HCT116 (cell line): ENCODE measurements around the gene GRK1. TPM values are rescaled to one million over a fixed set of nuclear protein-coding genes. Genes with fewer than 3 reads are reported as not detected.

Experiments used
- ATAC-seq: fragments of 200-7000 bp; cut with Tn5 transposase; 2 replicates; pipeline ENCODE4 v1.9.1; 2020; ENCODE audit warnings: mild to moderate bottlenecking, moderate library complexity
- BruUV-seq: library from RNA; stranded (reverse); fragments of 400-500 nt; replicated peaks from 2 replicates; lab custom pipeline; 2021; lab: Mats Ljungman, UMichigan
- CTCF ChIA-PET: fragments of 300-600 bp; sonication (Branson Sonifier 250); formaldehyde crosslinking; loops from one replicate; lab custom pipeline; 2021; ENCODE audit warnings: antibody characterized with exemption; lab: Charles Lee
- POLR2A ChIA-PET: fragments of 300-600, 350-600 bp; sonication (Branson Sonifier 250); formaldehyde crosslinking; loops from one replicate; lab custom pipeline; 2021; ENCODE audit warnings: antibody characterized with exemption; lab: Charles Lee
- RAD21 ChIA-PET, 2 experiments: fragments of 300-600 bp; sonication (Branson Sonifier 250); formaldehyde crosslinking; loops; one replicate each; lab custom pipeline; 2023; ENCODE audit warnings: low total read pairs in 2 of 2; ENCODE audit not compliant: uncharacterized antibody in 2 of 2, unreplicated experiment in 2 of 2, low non-redundant PET in 1 of 2; lab: Charles Lee
- DNase-seq: peaks from one replicate; pipeline ENCODE4 v3.0.0-alpha.2; 2010; ENCODE audit warnings: low read depth, low spot score
- H2AFZ ChIP-seq: fragments of 200-600 bp; shearing (Covaris generic), sonication (generic); 2 replicates; pipeline ENCODE4 v1.6.1; 2017; ENCODE audit warnings: low read depth, mixed run types, mixed read lengths, antibody characterized with exemption, low read length; ENCODE audit not compliant: poor library complexity, severe bottlenecking
- H3K27ac ChIP-seq: 2 replicates; pipeline ENCODE4 v1.5.1; 2012; ENCODE audit warnings: low read depth, low read length
- H3K27me3 ChIP-seq: fragments of 200-600 bp; sonication (generic); 2 replicates; pipeline ENCODE4 v1.6.1; 2016; ENCODE audit warnings: mixed run types, low read length, mixed read lengths; ENCODE audit not compliant: insufficient read depth
- H3K36me3 ChIP-seq, 2 experiments: fragments of 200-500 bp in 1 of 2; fragments of 200-600 bp in 1 of 2; sonication (Bioruptor generic) in 1 of 2; sonication (generic) in 1 of 2; 2 replicates each; pipeline versions ENCODE4 v1.5.1 to v1.6.1; 2014 to 2016; ENCODE audit warnings: low read length in 2 of 2, inconsistent platforms in 1 of 2, mixed read lengths in 1 of 2, mixed run types in 1 of 2; ENCODE audit not compliant: insufficient read depth in 2 of 2, control insufficient read depth in 1 of 2
- H3K4me1 ChIP-seq, 2 experiments: fragments of 200-600 bp in 1 of 2; sonication (generic) in 1 of 2; 2 replicates each; pipeline versions ENCODE4 v1.5.1 to v1.6.1; 2012 to 2017; ENCODE audit warnings: low read length in 2 of 2, inconsistent platforms in 1 of 2, mild to moderate bottlenecking in 1 of 2, mixed read lengths in 1 of 2, mixed run types in 1 of 2, moderate library complexity in 1 of 2; ENCODE audit not compliant: insufficient read depth in 2 of 2, control insufficient read depth in 1 of 2
- H3K4me2 ChIP-seq: fragments of 200-600 bp; sonication (generic); 2 replicates; pipeline ENCODE4 v1.6.1; 2017; ENCODE audit warnings: mixed run types, low read length, mixed read lengths
- H3K4me3 ChIP-seq, 2 experiments: fragments of 200-600 bp in 1 of 2; sonication (generic) in 1 of 2; replicated peaks in 1 of 2; 2 replicates each; pipeline ENCODE4 v1.5.1; 2011 to 2016; ENCODE audit warnings: low read length in 2 of 2, control low read depth in 1 of 2, low read depth in 1 of 2, mild to moderate bottlenecking in 1 of 2, mixed read lengths in 1 of 2, mixed run types in 1 of 2
- H3K79me2 ChIP-seq: fragments of 200-600 bp; sonication (generic); 2 replicates; pipeline ENCODE4 v1.6.1; 2017; ENCODE audit warnings: mild to moderate bottlenecking, mixed run types, low read length, moderate library complexity, mixed read lengths; ENCODE audit not compliant: insufficient read depth
- H3K9ac ChIP-seq: fragments of 200-600 bp; sonication (generic); 2 replicates; pipeline ENCODE4 v1.6.1; 2016; ENCODE audit warnings: low read length, mixed read lengths
- H3K9me2 ChIP-seq: fragments of 200-600 bp; sonication (generic), shearing (Covaris generic); 2 replicates; pipeline ENCODE4 v1.6.1; 2017; ENCODE audit warnings: mixed run types, mild to moderate bottlenecking, moderate library complexity; ENCODE audit not compliant: insufficient read depth
- H3K9me3 ChIP-seq, 2 experiments: fragments of 200-500 bp in 1 of 2; fragments of 200-600 bp in 1 of 2; sonication (Bioruptor generic) in 1 of 2; sonication (generic) in 1 of 2; 2 replicates each; pipeline ENCODE4 v1.6.1; 2014 to 2017; ENCODE audit warnings: low read length in 2 of 2, mixed read lengths in 2 of 2, inconsistent platforms in 1 of 2, low read depth in 1 of 2, mild to moderate bottlenecking in 1 of 2, mixed run types in 1 of 2, moderate library complexity in 1 of 2; ENCODE audit not compliant: control insufficient read depth in 1 of 2, insufficient read depth in 1 of 2
- H4K20me1 ChIP-seq: fragments of 200-600 bp; sonication (generic), shearing (Covaris generic); 2 replicates; pipeline ENCODE4 v1.6.1; 2017; ENCODE audit warnings: mixed run types, mild to moderate bottlenecking, moderate library complexity; ENCODE audit not compliant: insufficient read depth
- CBX3 ChIP-seq: IDR thresholded peaks from 2 replicates; pipeline ENCODE4 v1.6.1; 2012; ENCODE audit warnings: low read depth
- CEBPB ChIP-seq: IDR thresholded peaks from 2 replicates; pipeline ENCODE4 v1.6.1; 2012; ENCODE audit warnings: low read depth
- EGR1 ChIP-seq: IDR thresholded peaks from 2 replicates; pipeline ENCODE4 v1.6.1; 2012; ENCODE audit warnings: low read depth
- ELF1 ChIP-seq: IDR thresholded peaks from 2 replicates; pipeline ENCODE4 v1.6.1; 2012; ENCODE audit warnings: low read depth, borderline replicate concordance
- EZH2phosphoT487 ChIP-seq: fragments of 200-600 bp; IDR thresholded peaks from 2 replicates; pipeline ENCODE4 v1.6.1; 2018; ENCODE audit warnings: antibody characterized with exemption, borderline replicate concordance
- FOSL1 ChIP-seq: IDR thresholded peaks from 2 replicates; pipeline ENCODE4 v1.6.1; 2012; ENCODE audit warnings: low read depth
- JUND ChIP-seq: IDR thresholded peaks from 2 replicates; pipeline ENCODE4 v1.6.1; 2012
- MAX ChIP-seq: IDR thresholded peaks from 2 replicates; pipeline ENCODE4 v1.6.1; 2012
- POLR2A ChIP-seq: IDR thresholded peaks from 2 replicates; pipeline ENCODE4 v1.7.0; 2011; ENCODE audit warnings: borderline replicate concordance; ENCODE audit not compliant: insufficient read depth, insufficient read length; ENCODE audit errors: extremely low read depth
- RAD21 ChIP-seq: IDR thresholded peaks from 2 replicates; pipeline ENCODE4 v1.6.1; 2012; ENCODE audit warnings: low read depth, mild to moderate bottlenecking
- SIN3A ChIP-seq: IDR thresholded peaks from 2 replicates; pipeline ENCODE4 v1.6.1; 2012; ENCODE audit warnings: low read depth
- SP1 ChIP-seq: IDR thresholded peaks from 2 replicates; pipeline ENCODE4 v1.6.1; 2012; ENCODE audit warnings: low read depth
- SRF ChIP-seq: IDR thresholded peaks from 2 replicates; pipeline ENCODE4 v1.6.1; 2012; ENCODE audit warnings: low read depth
- TCF7L2 ChIP-seq: IDR thresholded peaks from 2 replicates; pipeline ENCODE4 v1.7.0; 2011; ENCODE audit warnings: borderline replicate concordance, inconsistent platforms; ENCODE audit not compliant: insufficient read depth, insufficient read length; ENCODE audit errors: extremely low read depth
- YY1 ChIP-seq: IDR thresholded peaks from 2 replicates; pipeline ENCODE4 v1.6.1; 2011; ENCODE audit warnings: low read length, low read depth, moderate library complexity, mild to moderate bottlenecking; ENCODE audit not compliant: insufficient replicate concordance; ENCODE audit errors: extremely low read depth
- ZBTB33 ChIP-seq: IDR thresholded peaks from 2 replicates; pipeline ENCODE4 v1.6.1; 2011; ENCODE audit warnings: mild to moderate bottlenecking, low read length, moderate library complexity; ENCODE audit not compliant: insufficient replicate concordance; ENCODE audit errors: extremely low read depth
- ZFX ChIP-seq: fragments of 450-650 bp; IDR thresholded peaks from 2 replicates; pipeline ENCODE4 v1.6.1; 2017
- ZNF274 ChIP-seq: fragments of 200-500 bp; sonication (Bioruptor generic); IDR thresholded peaks from 2 replicates; pipeline ENCODE4 v1.6.1; 2014; ENCODE audit warnings: mild to moderate bottlenecking, low read depth, low read length, inconsistent platforms
- intact Hi-C: fragments of 100-400 bp; cut with micrococcal nuclease; formaldehyde crosslinking; loops from 2 replicates; pipeline ENCODE4 v1.10.0; 2022
- total RNA-seq: library from RNA; stranded (reverse); gene quantifications from one replicate; pipeline ENCODE4 v1.2.1, GENCODE V29; 2021; ENCODE audit not compliant: unreplicated experiment
- TF ChIP-seq, protein P1 (sequence below): IDR thresholded peaks from 2 replicates; pipeline ENCODE4 v1.6.1; 2012; ENCODE audit warnings: low read depth
- TF ChIP-seq, protein P2 (sequence below), 3 experiments: fragments of 200-600 bp in 1 of 3; sonication (generic) in 1 of 3; IDR thresholded peaks in 2 of 3; conservative IDR thresholded peaks in 1 of 3; 2 replicates each; pipeline ENCODE4 v1.5.1; 2012 to 2017; ENCODE audit warnings: low read depth in 2 of 3, low read length in 2 of 3, antibody characterized with exemption in 1 of 3, borderline replicate concordance in 1 of 3, control low read depth in 1 of 3, mild to moderate bottlenecking in 1 of 3, mixed read lengths in 1 of 3, mixed run types in 1 of 3, moderate library complexity in 1 of 3; ENCODE audit not compliant: insufficient read depth in 1 of 3

The GRK1 gene
- total RNA-seq, 1 experiment from 2014 or later: not detected

DNA sequence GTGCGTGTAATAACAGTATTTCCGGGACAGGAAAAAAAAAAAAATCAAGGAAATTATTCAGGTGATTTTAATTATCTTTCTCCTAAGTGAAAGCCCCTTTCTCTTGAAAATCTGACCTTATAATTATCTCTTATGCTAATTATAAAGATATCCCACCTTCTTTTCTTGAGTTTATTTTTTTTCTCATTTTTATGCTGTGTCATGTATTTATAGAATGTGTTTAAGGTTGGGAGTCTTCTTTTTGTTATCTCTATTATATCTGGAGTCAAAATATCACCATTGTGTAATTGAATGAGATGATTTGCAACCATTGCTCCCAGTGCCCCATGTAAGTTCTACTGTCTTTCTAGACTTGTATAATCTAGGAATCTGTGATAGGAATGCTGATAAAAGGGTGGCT is 95.1 kb downstream of the GRK1 start:
- RAD21 ChIA-PET: no interaction called here
- Histone ChIP-seq H3K9ac (no peak overlapping the region), H3K4me2 (no peak overlapping the region), H4K20me1 (no peaks in the 10 kb centered on the region), H3K4me3 (no peak overlapping the region), H3K27ac (no peak overlapping the region), H3K4me1 (peaks cover 3 to 17% of the 10 kb centered on the region in 2 experiments), H2AFZ (no peak overlapping the region), H3K79me2 (no peaks in the 10 kb centered on the region), H3K27me3 (no peaks in the 10 kb centered on the region), H3K9me2 (no peaks in the 10 kb centered on the region), H3K9me3 (no peaks in the 10 kb centered on the region), H3K36me3 (no peaks in the 10 kb centered on the region)
- POLR2A ChIA-PET: no interaction called here
- DNase-seq: no peak
- intact Hi-C loops: no loop called here
- no peak for TF ChIP-seq EGR1
- no peak for TF ChIP-seq SRF
- TF ChIP-seq TCF7L2: no peak
- no peak for TF ChIP-seq POLR2A
- TF ChIP-seq, protein P1, sequence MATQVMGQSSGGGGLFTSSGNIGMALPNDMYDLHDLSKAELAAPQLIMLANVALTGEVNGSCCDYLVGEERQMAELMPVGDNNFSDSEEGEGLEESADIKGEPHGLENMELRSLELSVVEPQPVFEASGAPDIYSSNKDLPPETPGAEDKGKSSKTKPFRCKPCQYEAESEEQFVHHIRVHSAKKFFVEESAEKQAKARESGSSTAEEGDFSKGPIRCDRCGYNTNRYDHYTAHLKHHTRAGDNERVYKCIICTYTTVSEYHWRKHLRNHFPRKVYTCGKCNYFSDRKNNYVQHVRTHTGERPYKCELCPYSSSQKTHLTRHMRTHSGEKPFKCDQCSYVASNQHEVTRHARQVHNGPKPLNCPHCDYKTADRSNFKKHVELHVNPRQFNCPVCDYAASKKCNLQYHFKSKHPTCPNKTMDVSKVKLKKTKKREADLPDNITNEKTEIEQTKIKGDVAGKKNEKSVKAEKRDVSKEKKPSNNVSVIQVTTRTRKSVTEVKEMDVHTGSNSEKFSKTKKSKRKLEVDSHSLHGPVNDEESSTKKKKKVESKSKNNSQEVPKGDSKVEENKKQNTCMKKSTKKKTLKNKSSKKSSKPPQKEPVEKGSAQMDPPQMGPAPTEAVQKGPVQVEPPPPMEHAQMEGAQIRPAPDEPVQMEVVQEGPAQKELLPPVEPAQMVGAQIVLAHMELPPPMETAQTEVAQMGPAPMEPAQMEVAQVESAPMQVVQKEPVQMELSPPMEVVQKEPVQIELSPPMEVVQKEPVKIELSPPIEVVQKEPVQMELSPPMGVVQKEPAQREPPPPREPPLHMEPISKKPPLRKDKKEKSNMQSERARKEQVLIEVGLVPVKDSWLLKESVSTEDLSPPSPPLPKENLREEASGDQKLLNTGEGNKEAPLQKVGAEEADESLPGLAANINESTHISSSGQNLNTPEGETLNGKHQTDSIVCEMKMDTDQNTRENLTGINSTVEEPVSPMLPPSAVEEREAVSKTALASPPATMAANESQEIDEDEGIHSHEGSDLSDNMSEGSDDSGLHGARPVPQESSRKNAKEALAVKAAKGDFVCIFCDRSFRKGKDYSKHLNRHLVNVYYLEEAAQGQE: no peak
- TF ChIP-seq SIN3A: no peak
- no peak for TF ChIP-seq ELF1
- TF ChIP-seq YY1: no peak
- TF ChIP-seq CEBPB: no peak
- no peak for TF ChIP-seq MAX
- TF ChIP-seq ZFX: no peak
- no peak for TF ChIP-seq ZNF274
- no peak for TF ChIP-seq SP1
- TF ChIP-seq ZBTB33: no peak
- TF ChIP-seq CBX3: no peak
- TF ChIP-seq RAD21: no peak
- TF ChIP-seq FOSL1: no peak
- no peak for TF ChIP-seq EZH2phosphoT487
- TF ChIP-seq, protein P2, sequence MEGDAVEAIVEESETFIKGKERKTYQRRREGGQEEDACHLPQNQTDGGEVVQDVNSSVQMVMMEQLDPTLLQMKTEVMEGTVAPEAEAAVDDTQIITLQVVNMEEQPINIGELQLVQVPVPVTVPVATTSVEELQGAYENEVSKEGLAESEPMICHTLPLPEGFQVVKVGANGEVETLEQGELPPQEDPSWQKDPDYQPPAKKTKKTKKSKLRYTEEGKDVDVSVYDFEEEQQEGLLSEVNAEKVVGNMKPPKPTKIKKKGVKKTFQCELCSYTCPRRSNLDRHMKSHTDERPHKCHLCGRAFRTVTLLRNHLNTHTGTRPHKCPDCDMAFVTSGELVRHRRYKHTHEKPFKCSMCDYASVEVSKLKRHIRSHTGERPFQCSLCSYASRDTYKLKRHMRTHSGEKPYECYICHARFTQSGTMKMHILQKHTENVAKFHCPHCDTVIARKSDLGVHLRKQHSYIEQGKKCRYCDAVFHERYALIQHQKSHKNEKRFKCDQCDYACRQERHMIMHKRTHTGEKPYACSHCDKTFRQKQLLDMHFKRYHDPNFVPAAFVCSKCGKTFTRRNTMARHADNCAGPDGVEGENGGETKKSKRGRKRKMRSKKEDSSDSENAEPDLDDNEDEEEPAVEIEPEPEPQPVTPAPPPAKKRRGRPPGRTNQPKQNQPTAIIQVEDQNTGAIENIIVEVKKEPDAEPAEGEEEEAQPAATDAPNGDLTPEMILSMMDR (IDR thresholded peaks at IDR 0.05 in 2 of 3, conservative IDR thresholded peaks at IDR 0.05 in 1 of 3; ENCODE audit: borderline replicate concordance in 1 of 3, insufficient read depth in 1 of 3, low read depth in 2 of 3, low read length in 2 of 3): no peak
- no peak for TF ChIP-seq JUND
- no peak for ATAC-seq
- BruUV-seq: no TSS peak
- CTCF ChIA-PET: no interaction called here
